Right lung (tissue), 5 donors: ENCODE results near the gene ADNP. TPM values are rescaled to one million over a fixed set of nuclear protein-coding genes. Genes with fewer than 3 reads are reported as not detected.
"Not testable (repeated sequence)": the region's sequence is repeated elsewhere in the genome, so short reads cannot be mapped to it uniquely, and the experiment has no call there.

Source experiments
- DNase-seq, 2 donors: peaks; one replicate each; pipeline ENCODE4 v3.0.0-alpha.2; 2013
- polyA plus RNA-seq, 5 donors: library from polyadenylated mRNA; unstranded; fragments of 120-200 nt; gene quantifications; one replicate each; pipeline versions ENCODE4 v1.2.1 to v1.2.3, GENCODE V29; 2013; ENCODE audit warnings: inconsistent platforms in 1 of 5, low replicate concordance in 1 of 5; ENCODE audit not compliant: insufficient read length in 5 of 5, insufficient read depth in 1 of 5

ADNP gene
- polyA plus RNA-seq, 5 donors, result 91.9 to 116 (median 107) TPM

DNA sequence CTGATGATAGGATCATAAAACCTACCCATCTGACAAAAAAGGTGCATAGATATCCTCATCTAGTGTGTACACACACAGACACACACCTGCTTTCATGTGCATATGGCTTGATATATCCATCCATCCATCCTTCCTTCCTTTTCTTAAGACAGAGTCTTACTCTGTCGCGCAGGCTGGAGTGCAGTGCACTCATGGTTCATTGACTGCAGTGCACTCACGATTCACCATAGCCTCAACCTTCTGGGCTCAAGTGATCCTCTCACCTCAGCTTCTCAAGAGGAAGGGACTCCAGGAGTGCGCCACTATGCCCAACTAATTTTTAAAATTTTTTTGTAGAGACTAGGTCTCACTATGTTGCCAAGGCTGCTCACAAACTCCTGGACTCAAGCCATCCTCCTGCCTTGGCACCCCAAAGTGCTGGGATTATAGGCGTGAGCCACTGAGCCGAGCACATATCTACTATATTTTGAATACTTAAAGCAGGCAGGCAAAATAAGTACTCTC lies 27.1 kb downstream of the ADNP start:
- DNase-seq, result no peak

DNA sequence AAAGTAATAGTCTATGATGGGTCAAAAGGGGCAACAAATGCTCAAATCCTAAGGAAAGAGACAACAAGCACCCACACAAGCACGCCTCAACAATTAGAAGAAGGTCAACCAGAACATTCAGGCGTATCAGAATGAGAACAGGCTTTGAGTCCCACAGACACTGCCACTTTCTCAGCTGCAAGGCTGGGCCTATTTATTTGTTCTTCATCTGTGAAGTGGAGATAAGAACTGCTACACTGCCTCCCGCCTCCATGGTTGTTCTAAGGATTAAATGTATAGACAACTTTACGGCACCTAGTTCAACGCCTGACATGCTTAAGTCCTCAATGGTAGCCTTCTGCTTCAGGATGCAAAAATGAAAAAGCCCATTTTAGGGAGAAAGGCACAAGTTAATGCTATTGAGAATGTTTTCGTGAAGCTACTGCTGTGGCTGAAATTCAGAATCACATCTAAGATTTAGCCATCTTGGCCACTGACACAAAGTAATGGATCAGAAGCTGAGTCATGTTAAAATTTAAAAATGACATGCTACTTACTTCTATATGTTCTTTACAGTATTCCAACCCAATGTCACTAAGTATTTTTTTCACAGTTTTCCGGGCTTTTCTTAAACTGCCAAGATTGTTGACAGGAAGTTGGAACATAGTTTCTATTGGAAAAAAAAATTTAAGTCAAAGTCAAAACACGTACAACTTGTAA lies 27.7 kb downstream of the ADNP start:
- DNase-seq, result no peak

DNA sequence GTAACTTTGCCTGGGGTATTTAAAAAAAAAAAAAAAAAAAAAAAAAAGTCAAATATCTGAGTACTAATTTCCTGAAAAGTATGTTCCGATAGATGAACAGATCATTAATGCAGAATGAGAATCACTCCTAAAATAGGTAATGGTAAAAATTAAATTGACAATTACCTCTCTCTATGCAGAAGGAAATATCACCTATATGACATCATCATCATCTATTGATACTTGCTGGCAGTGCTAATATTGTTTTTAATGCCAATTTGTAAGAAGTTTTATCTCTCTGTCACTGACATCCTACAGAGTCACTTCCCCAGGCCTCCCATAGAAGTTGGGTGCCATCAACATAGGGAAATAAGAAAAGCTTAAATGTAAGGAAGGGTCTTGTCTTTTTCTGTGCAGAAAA lies 29.9 kb downstream of the ADNP start:
- DNase-seq, result no peak

DNA sequence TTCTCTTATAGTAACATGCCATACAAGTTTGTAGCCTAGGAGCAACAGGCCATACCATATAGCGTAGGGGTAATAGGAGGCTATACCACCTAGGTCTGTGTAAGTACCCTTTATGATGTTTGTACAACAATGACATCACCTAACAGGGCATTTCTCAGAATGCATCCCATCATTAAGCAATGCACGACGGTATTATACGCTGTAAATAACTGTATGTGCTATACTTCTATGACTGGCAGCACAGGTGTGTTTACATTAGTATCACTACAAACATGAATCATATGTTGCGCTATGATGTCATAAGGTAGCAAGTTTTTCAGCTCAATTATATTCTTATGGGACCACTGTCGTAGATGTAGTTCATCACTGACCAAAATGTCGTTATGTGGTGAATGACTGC lies 31.0 kb downstream of the ADNP start:
- no peak for DNase-seq

DNA sequence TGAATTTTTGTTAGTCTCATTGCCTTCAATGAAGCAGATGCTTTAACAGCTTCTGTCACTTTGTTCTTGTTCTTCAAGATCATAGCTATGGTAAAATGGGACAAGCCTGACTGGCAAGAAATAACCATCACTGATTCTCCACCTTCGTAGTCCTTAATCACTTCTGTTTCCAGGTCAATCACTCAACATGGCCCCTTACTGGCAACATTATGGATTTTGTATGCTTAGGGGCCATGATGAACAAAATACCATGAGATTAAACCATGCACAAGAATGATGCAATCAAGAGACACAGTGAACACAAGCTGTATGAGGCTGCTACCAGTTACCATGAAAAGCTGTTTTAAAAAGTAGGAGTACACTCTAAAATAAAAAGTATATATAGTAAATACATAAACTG lies 32.8 kb downstream of the ADNP start:
- no peak for DNase-seq

DNA sequence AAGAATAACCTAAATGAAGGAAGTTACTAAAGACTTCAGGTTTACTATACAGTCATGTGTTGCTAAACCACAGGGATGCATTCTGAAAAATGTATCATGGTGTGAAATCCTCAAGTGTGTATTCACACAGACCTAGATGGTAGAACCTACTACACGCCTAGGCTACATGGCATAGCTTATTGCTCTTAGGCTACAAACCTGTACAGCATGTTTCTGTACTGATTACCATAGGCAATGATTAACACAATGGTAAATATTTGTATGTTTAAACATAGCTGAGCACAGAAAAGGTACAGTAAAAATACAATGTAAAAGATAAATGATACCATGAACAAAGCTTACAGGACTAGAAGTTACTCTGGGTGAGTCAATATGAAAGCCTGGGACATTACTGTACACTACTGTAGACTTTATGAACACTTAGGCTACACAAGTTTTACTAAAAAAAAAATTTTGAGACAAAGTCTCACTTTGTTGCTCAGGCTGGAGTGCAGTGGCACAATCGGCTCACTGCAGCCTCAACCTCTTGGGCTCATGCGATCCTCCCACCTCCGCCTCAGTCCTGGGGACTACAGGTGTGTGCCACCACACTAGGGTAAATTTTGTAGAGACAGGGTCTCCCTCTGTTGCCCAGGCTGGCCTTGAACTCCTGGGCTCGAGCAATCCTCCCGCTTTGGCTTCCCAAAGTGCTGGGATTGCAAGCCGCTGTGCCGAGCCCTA lies 36.0 kb downstream of the ADNP start:
- DNase-seq, result no peak

DNA sequence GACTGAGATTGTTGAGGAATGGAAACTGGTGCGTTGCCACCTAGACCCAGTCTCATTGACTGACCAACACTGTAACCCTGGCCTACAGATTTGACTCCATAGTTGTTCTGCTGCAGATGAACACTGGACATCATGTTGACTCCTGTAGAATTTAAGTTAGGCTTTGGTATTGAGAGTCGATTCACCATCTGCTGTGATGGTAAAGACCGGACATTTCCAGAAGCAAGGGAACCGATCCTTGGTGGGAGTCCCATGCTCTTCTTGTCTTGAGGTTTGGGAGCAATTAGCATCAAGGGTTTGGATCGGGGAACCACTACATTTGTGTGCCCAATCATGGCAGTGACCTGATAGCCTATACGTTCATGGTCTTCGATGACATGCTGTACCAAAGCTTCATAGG lies 37.6 kb downstream of the ADNP start:
- no peak for DNase-seq

DNA sequence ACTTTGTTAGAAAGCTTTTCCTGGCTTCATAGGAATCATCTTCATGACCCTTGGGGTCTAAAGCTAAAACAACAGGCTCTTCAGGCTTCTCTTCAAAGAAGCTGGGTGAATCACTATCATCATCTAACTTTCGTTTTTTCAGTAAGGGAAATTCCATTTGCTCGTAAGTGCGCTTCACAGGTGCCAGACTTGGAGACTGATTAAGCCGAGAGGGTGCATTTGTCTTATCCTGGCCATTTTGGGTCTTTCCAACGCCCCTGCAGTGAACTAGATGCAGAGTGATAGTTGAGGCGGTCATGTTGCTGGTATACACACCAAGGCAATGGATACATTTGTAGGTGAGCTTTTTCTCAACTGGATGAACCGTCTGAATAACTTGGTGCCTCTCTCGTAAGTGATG lies 38.8 kb downstream of the ADNP start:
- no peak for DNase-seq

DNA sequence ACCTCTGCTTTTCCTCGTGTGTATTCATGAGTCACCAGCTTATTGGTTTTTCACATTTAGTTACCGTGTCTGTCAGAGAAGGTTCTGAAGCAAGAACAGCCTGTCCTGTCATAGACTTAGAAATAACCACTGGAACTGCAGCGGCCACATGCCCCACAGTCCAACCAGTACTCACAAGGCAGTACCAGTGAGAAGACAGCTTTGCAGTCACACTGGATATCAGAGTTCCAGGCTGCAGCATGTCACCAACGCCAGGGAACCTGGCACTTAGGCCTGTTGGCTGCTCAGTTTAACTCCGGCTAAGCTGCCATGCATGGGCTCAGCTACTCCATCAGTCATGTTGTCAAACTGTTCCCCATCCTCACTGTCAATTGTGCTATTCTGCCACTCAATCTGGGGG lies 40.1 kb downstream of the ADNP start:
- DNase-seq, result no peak

DNA sequence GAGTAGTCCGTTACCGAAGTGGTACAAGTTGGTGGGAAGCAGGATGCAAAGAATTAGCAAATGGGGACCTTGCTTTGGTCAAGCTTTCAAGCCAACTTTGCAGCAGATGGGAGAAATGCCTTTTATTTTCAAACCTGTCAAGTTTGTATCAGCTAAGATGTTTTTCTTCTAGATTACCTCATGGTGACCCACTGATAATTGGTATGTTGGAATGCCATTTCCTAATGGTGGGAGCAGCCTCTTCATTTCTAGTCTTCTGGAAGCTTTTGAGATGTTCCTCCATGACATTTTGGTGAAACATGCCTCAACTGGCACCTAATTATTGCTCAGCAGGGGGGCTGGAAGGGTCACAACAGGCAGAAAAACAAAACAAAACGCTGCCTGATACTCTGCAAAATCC lies 43.7 kb downstream of the ADNP start:
- DNase-seq, result no peak

DNA sequence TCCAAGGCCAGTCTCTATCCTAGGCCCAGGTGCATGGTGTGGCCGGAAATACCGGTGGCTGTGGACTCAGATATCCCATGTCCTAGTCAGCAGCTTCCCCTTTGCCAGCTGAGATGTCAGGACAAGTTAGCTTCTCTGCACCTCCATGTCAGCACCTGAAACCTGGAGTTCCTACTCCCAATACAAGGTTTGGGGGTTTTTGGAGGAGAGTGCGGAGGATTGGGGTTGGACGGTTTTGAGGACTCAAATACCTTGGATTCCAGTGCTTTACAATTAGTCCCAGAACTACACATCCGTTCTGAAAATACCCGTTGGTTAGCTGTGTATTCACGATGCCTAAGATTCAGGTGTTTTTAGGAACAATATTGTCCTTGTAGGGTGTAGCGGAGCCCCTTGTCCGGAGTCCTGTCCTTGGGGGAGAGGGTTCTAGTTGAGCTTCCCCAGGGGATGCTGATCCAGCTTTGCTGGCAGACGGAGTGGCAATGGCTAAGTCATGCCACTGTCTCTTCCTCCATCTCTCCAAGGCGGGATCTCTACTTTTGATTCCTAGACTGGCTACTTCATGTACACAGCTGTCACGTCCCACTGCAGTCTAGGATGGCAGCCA lies 45.0 kb downstream of the ADNP start:
- DNase-seq, result no peak

DNA sequence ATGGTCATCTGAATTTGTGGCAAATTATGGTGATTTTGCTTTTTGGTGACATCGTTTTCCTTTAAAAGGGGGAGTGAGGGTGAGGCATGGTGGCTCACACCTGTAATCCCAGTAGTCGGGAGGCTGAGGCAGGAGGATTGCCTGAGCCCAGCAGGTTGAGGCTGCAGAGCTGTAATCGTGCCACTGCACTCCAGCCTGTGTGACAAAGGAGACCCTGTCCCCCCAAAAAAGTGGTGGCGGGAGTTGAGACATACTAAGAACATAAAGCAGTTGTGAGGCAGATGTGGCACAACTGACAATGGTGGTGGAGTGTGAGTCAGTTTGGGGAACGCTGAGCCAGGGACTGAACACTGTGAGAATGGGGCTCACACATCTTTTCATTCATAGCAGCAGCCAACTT lies 45.5 kb downstream of the ADNP start:
- DNase-seq, result no peak

DNA sequence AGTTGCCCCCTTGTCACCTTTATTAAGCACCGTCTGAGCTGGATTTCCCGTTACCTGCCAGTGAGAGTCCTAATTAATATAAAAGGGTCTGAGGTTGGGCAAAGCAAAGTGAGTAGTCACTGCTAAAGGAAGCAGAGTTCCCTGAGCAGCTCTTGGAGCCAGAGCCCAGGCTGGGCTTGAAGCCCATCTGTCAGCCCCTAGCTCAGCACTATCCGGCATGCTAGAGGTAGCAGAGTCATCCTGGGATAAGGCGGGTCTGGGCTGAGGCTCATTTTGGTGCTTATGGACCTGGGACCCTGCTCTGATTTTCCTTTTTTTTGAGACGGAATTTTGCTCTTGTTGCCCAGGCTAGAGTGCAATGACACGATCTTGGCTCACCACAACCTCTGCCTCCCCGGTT lies 46.2 kb downstream of the ADNP start:
- DNase-seq, result no peak

DNA sequence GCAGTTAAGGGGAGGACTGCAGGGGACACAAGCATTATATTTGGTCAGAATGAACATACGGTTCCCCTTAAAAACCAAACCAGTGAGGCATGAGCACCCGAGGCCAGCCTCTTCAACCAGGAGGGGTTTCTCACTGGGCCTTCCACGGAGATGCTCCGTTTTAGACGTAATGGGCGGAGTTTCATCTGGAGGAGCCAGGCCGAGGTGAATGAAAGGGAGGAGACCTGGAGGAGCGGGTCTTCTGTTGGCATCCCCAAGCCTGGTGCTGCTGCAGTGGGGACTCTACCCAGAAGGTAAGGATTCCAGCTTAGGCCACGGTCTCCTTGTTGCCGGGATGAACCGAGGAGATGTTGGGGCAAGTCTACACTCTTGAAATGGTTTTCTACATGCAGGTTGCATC lies 47.4 kb downstream of the ADNP start:
- no peak for DNase-seq

DNA sequence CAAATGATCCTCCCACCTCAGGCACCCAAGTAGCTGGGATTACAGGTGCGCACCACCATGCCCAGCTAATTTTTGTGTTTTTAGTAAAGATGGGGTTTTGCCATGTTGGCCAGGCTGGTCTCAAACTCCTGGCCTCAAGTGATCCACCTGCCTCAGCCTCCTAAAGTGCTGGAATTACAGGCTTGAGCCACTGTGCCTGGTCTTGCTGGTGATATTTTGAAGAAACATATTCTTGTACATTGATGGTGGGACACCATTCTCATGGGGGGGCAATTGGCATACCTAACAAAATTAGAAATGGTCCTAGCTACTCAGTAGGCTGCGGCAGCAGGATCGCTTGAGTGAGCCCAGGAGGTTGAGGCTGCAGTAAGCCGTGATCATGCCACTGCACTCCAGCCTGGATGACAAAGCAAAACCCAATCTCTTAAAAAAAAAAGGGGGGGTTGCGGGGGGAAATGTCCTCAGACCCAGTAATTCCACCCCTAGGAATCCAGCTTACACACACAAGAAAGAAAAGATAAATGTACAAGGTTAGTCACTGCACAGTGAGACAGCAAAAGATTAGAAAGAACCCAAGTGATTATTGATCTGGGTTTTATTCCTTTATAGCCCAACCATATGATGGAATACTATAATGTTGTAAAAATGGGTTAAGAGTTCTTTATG lies 49.3 kb downstream of the ADNP start:
- not testable (repeated sequence) for DNase-seq

DNA sequence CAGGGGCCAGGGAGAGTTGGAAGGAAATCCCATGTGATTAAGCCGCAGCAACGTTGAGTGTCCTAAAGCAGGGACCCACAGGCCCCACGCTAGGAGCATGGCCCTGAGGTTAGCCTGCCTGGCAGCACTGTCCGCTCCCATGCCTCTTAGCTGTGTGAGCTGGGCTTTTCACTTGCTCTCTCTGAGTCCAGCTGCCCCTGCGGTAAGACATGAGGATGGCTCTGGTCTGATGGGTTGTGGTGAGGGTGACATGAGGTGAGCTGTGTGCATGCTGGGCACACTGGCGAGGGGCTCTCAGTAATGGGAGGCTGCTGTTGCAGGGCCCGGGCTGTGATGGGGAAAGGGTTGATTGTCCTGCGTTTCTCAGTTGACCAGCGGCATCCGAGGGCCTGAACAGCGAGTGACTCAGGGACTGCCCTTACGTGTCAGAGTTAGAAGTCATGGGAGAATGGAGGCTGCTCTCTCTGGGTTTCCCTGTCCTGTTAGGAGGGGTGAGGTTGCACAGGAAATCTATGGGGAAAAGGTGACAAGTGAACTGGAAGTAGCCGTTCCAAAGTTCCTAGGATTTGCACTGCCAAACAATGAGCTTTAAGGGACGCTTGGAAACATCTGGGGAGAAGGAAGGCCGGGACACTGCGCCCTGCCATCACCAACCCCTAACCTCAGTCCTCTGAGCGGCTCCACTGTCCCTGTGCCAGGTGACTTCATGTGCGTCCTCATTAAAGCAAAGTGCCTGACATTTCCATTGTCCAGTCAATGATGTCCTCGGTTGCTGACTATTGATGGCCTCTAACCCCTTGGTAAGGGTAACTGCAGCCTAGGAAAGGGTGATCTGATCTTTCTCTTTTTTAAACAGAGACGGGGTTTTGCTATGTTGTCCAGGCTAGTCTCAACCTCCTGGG lies 51.3 kb downstream of the ADNP start:
- no peak for DNase-seq

DNA sequence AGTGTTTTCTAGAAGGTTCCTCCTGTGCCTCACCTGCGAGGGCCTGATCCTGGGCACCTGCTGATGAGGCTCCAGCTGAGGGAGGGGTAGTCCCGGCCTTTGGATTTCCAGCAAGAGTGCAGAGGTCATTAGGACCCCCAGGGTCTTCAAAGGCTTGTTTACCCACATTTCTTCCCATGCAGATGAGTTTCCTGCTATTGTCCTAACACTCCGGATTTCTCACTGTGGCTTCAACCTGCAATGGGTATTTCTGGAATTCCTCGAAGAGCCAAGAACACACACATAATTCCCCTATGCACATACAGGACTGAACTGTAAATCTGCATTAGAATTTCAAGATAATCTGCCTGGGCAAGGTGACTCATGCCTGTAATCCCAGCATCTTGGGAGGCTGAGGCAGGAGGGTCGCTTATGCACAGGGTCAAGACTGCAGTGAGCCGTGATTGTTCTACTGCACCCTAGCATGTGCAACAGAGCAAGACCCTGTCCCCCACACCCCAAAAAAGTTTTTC lies 53.9 kb downstream of the ADNP start:
- DNase-seq, result no peak

DNA sequence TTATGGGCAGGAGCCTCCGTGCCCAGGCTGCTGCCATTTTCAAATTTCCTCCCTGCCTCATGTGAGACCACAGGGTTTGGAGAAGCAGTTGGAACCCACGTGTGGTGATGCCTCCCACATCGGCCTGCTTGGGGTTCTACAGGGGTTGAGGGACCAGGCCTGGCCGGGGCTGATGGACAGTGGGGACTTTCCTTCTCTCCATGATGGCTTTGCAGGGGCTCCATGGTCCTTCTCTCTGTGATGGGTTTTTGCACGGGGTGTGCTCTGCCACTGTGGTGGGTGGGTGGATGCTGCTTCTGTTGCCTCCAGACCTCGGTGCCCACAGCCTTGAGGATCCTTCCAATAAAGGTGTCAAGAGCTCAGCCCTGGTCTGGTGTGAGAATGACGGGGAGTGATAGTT lies 54.4 kb downstream of the ADNP start:
- DNase-seq, result no peak

DNA sequence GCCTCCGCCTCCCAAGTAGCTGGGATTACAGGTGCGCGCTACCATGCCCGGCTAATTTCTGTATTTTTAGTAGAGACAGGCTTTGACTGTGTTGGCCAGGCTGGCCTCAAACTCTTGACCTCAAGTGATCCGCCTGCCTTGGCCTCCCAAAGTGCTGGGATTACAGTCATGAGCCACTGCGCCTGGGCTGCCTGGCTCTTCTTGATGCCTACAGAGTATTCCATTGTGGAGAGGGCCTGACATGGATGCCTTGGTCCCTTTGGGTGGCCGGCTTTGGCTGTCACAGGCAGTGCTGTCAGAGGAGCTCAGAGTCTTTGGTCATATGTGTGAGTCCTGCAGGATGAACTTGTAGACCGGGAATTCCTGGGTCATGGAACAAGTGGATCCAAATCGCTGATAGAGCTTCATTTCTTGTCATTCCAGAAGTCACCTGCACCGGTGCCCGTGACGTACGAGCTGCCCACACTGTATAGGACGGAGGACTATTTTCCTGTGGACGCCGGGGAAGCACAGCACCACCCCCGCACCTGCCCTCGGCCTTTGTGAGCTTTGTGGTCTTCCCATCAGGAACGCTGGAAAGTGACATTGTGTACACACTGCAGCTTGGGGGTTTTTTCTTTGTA lies 55.1 kb downstream of the ADNP start:
- no peak for DNase-seq

DNA sequence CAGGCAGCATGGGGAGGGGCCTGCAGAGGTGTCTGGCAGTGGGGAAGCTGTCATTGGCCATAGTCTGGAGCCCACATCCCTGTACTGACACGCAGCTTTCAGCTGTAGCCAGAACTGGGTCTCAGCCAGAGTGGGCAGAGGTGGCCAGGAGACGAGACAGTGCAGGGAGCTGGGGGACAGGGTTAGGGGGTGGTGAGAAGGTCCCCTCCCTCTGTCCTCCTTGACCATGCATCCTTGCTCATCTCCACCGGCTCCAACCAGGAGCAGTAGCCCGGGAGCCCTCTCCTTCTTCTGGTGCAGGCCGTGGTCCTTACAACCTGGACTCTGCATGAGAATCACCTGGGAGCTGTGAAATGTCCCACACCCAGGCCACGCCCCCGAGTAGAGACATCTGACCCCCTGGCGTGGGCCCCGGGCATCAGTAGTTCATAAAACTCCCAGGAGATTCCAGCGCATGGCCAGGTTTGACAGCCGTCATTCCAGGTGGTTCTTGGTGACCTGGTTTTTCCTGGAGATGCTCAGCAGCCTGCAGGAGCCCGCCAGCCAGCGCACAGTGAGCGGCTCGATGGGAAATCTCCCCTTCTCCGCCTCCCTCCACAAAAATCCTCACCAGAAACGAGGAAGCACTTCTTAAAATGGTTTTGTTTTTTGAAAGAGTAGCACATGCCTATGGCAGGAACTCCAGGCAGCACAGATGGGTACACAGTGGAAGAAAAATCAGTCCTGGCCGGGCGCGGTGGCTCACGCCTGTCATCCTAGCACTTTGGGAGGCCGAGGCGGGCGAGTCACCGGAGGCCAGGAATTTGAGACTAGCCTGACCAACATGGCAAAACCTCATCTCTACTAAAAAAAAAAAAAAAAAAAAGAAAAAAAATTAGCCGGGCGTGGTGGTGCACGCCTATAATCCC lies 56.2 kb downstream of the ADNP start:
- no peak for DNase-seq
